LNCaP clone FGC (cell line): ENCODE results near the gene PKHD1.

Experiments used
- DNase-seq: peaks from one replicate; pipeline ENCODE4 v3.0.0-alpha.2; 2011; ENCODE audit warnings: low read depth
- H3K4me3 ChIP-seq: 2 replicates; pipeline ENCODE4 v1.5.1; 2011; ENCODE audit warnings: mild to moderate bottlenecking, low read depth, low read length, control low read depth
- TF ChIP-seq, protein P1 (sequence below): IDR thresholded peaks from 2 replicates; pipeline ENCODE4 v1.5.1; 2012; ENCODE audit warnings: mild to moderate bottlenecking; ENCODE audit not compliant: control insufficient read depth, insufficient read depth; ENCODE audit errors: extremely low read depth

The PKHD1 gene

DNA sequence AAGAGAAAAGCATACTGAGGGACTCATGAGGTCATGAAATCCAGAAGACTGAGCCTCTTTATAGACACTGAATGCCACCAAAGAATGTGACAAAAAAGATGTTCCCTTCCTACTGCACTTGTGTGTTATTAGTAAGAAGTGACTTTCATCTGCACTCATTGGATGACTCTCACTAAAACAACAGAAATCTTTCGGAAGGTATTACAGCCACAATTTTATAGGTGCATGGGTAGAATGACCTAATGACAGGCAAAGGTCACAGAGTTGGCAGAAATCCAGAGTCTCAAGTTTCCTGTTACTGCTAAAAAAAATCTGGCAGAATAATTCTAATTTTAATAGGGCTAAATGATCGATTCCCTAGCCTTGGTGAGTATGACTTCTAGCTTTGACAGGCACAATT is 13.3 kb downstream of the PKHD1 start:
- DNase-seq: no peak
- no peak overlapping the region for H3K4me3 ChIP-seq
- TF ChIP-seq, protein P1, sequence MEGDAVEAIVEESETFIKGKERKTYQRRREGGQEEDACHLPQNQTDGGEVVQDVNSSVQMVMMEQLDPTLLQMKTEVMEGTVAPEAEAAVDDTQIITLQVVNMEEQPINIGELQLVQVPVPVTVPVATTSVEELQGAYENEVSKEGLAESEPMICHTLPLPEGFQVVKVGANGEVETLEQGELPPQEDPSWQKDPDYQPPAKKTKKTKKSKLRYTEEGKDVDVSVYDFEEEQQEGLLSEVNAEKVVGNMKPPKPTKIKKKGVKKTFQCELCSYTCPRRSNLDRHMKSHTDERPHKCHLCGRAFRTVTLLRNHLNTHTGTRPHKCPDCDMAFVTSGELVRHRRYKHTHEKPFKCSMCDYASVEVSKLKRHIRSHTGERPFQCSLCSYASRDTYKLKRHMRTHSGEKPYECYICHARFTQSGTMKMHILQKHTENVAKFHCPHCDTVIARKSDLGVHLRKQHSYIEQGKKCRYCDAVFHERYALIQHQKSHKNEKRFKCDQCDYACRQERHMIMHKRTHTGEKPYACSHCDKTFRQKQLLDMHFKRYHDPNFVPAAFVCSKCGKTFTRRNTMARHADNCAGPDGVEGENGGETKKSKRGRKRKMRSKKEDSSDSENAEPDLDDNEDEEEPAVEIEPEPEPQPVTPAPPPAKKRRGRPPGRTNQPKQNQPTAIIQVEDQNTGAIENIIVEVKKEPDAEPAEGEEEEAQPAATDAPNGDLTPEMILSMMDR: no peak

DNA sequence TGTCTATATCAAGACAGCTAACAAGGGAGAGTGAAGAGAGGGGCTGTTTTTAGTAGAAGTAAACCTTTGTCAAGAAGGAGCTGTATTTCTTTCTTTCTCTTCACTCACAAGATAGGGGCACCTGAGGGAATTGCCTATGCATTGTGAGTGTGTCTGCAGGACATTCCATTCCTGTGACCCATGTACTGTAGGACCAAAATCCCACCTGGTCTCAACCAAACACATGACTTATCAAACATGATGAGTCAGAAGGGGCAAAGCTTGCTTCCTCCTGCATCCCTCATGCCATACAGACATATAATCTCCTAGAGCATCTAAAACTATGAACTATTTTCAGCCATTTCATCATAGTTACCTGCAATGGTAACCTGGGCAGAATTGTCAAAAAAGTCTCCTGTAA is 21.8 kb downstream of the PKHD1 start:
- H3K4me3 ChIP-seq: no peak overlapping the region
- DNase-seq: no peak
- TF ChIP-seq, protein P1: no peak

DNA sequence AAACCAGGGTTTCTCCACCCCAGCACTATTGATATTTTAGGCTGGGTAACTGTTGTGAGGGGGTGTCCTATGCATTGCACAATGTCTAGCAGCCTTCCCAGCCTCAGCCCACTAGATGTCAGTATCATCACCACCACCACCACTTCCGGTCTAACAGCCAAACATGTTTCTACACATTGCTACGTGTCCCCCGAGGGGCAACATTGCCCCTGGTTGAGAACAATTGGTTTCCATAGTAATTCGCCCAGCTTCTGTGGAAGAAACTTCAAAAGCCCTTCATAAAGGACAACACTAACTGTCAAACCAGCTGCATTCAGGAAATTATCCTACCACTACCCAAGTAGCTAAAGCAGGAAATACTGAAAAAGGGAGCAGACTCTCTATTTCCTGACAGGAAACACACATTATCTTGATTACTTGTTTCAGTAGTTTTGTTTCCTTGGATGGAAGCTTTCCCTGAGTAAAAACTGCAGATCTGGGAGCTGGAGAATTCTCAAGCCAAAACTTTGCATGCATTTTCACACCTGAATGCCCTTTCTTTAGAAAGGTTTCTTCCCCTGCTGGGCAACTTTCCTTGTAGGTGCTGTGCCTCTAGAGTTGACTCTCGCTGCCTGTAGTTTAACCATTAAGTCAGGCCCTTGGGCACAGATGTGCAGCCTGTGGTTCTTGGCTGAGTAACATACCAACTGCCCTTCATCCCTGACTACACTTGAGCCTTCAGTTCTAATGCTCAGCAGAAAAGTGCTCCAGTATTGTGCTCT is 23.6 kb downstream of the PKHD1 start:
- DNase-seq: no peak
- no peak overlapping the region for H3K4me3 ChIP-seq
- TF ChIP-seq, protein P1: peak; percentile 67

DNA sequence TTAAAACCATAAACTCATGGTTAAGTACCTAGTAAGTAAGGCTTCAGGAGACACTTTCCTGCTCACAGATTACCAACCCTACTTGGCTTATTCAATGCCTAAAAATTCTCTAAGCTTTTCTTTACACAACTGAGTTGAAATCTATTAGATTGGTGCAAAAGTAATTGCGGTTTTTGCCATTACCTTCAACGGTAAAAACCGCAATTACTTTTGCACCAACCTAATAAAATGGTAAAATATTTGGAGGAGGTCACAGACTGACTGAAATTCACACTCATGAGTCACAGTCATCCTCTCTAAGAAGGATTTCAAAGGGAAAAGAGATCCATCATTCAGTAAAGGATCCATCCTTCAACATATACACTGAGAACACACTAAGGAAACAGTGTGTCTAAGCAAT is 25.9 kb downstream of the PKHD1 start:
- TF ChIP-seq, protein P1: no peak
- no peak for DNase-seq
- H3K4me3 ChIP-seq: no peak overlapping the region

DNA sequence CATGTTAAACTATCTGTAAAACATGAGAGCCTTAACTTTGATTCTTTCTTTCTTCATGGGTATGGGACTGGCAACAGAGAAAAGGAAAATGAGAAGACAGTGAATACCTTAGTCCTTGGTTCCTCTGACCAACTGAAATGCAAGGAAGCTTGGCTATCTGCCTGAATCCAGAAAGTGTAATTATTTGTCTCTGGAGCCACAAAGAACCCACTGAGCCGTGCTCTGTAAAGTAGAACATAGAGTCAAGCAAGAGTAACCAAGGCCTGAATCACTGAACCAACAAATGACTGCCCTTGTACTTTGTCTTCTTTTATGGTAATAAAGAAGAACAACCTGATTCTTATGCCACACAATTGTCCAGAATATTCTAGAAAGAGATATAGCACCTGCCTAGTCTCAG is 27.6 kb downstream of the PKHD1 start:
- H3K4me3 ChIP-seq: no peak overlapping the region
- TF ChIP-seq, protein P1: no peak
- no peak for DNase-seq

DNA sequence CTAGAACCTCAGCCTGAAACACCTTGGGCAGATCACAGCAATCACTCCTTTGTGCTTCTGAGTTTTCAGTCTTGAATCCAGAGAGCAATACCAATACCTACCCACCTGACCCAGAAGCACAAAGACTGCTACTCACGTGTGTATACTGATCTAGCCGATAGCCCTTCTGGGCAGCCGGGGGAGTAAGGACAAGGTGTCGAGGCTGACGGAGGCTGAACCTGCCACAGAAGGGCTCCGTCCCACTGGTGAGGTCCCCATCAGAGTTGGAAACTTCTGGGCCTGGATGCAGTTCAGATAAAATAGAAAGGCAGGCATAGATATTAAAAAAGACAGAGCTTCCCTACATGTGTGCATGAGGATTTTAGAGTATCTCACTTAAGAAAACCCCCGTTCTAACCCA is 32.0 kb downstream of the PKHD1 start:
- no peak for DNase-seq
- TF ChIP-seq, protein P1: no peak
- no peak overlapping the region for H3K4me3 ChIP-seq
